Chondrocyte (in vitro differentiated cells): ENCODE data around the gene REG3G. TPM values are rescaled to one million over a fixed set of nuclear protein-coding genes. Genes with fewer than 3 reads are reported as not detected.

Experiments used
- DNase-seq: peaks from one replicate; pipeline ENCODE4 v3.0.0; 2021; ENCODE audit warnings: mixed read lengths, low spot score
- H3K27ac Mint-ChIP-seq: one replicate; pipeline ENCODE4 v1.8.0; 2021; ENCODE audit warnings: mild to moderate bottlenecking, moderate library complexity, mixed read lengths; ENCODE audit not compliant: unreplicated experiment
- H3K27me3 Mint-ChIP-seq: 2 replicates; pipeline ENCODE4 v1.8.0; 2021; ENCODE audit warnings: low read depth, mixed read lengths
- H3K36me3 Mint-ChIP-seq: 2 replicates; pipeline ENCODE4 v1.8.0; 2021; ENCODE audit warnings: low read depth, mixed read lengths
- H3K4me1 Mint-ChIP-seq: 2 replicates; pipeline ENCODE4 v1.8.0; 2021; ENCODE audit warnings: low read depth, mild to moderate bottlenecking, mixed read lengths
- H3K4me3 Mint-ChIP-seq: one replicate; pipeline ENCODE4 v1.8.0; 2021; ENCODE audit warnings: mild to moderate bottlenecking, moderate library complexity, mixed read lengths; ENCODE audit not compliant: unreplicated experiment
- H3K9me3 Mint-ChIP-seq: 2 replicates; pipeline ENCODE4 v1.8.0; 2021; ENCODE audit warnings: low read depth, mixed read lengths
- CTCF ChIP-seq: fragments of 200-600 bp; sonication (generic); IDR thresholded peaks from 2 replicates; pipeline ENCODE4 v1.5.0; 2021; ENCODE audit warnings: antibody characterized with exemption, mild to moderate bottlenecking, moderate library complexity
- total RNA-seq: library from RNA; stranded (reverse); gene quantifications from 3 replicates; pipeline ENCODE4 v1.2.1, GENCODE V29; 2021

Gene REG3G
- total RNA-seq, 1 donor from 2014 or later, result not detected

- no peak for DNase-seq
- H3K4me1 Mint-ChIP-seq, result no peaks in the 10 kb centered on the region
- no peak overlapping the region for H3K4me3 Mint-ChIP-seq
- no peaks in the 10 kb centered on the region for H3K36me3 Mint-ChIP-seq
- no peak overlapping the region for H3K27ac Mint-ChIP-seq
- TF ChIP-seq CTCF, result no peak
- H3K27me3 Mint-ChIP-seq, result peaks cover 16% of the 10 kb centered on the region
- no peaks in the 10 kb centered on the region for H3K9me3 Mint-ChIP-seq
These were observed 25.4 kb upstream of the REG3G start for GRCh38 chr2:79000008-79000576.

GRCh38 chr2:79001285-79001684, 24.2 kb upstream of the REG3G start:
- TF ChIP-seq CTCF, result no peak
- Mint-ChIP-seq H3K27ac (no peak overlapping the region), H3K36me3 (no peaks in the 10 kb centered on the region), H3K9me3 (no peaks in the 10 kb centered on the region), H3K27me3 (peaks cover 17% of the 10 kb centered on the region), H3K4me1 (no peaks in the 10 kb centered on the region), H3K4me3 (no peak overlapping the region)
- DNase-seq, result no peak

- Mint-ChIP-seq H3K9me3 (no peaks in the 10 kb centered on the region), H3K4me1 (no peaks in the 10 kb centered on the region), H3K4me3 (no peak overlapping the region), H3K36me3 (no peaks in the 10 kb centered on the region), H3K27me3 (peaks cover 11% of the 10 kb centered on the region), H3K27ac (no peak overlapping the region)
- TF ChIP-seq CTCF, result no peak
- DNase-seq, result no peak
These were observed 20.8 kb upstream of the REG3G start for GRCh38 chr2:79004680-79005079.

- no peaks in the 10 kb centered on the region for H3K4me1 Mint-ChIP-seq
- no peak overlapping the region for H3K4me3 Mint-ChIP-seq
- TF ChIP-seq CTCF, result no peak
These were observed 20.3 kb upstream of the REG3G start for GRCh38 chr2:79005216-79005615.

GRCh38 chr2:79009388-79009787, 16.1 kb upstream of the REG3G start:
- H3K36me3 Mint-ChIP-seq, result no peaks in the 10 kb centered on the region
- DNase-seq, result no peak
- H3K27ac Mint-ChIP-seq, result no peak overlapping the region
- H3K27me3 Mint-ChIP-seq, result peaks cover 10% of the 10 kb centered on the region
- H3K4me3 Mint-ChIP-seq, result no peak overlapping the region
- no peaks in the 10 kb centered on the region for H3K4me1 Mint-ChIP-seq
- no peak for TF ChIP-seq CTCF
- no peaks in the 10 kb centered on the region for H3K9me3 Mint-ChIP-seq

More at GRCh38 chr2:79005216-79005615, 20.3 kb upstream of the REG3G start:
- H3K27ac Mint-ChIP-seq, result no peak overlapping the region
- DNase-seq, result no peak
- no peaks in the 10 kb centered on the region for H3K36me3 Mint-ChIP-seq
- peaks cover 13% of the 10 kb centered on the region for H3K27me3 Mint-ChIP-seq
- no peaks in the 10 kb centered on the region for H3K9me3 Mint-ChIP-seq
